Spleen (tissue), 7 donors: ENCODE measurements around the gene PAX5.

Experiments used
- POLR2A ChIP-seq, 3 donors: fragments of 450-650 bp; IDR thresholded peaks; one replicate each; pipeline ENCODE4 v1.5.1; 2017; ENCODE audit warnings: antibody characterized with exemption in 3 of 3, mild to moderate bottlenecking in 1 of 3
- TF ChIP-seq, protein P1 (sequence below), 11 experiments: fragments of 200-600 bp in 7 of 11; fragments of 450-650 bp in 4 of 11; sonication (generic) in 4 of 11; IDR thresholded peaks in 8 of 11; conservative IDR thresholded peaks in 3 of 11; 1 replicate in 7 of 11; 2 replicates in 4 of 11; pipeline versions ENCODE4 v1.4.0 to v1.8.0; 2016 to 2021; ENCODE audit warnings: antibody characterized with exemption in 11 of 11, inconsistent platforms in 4 of 11, mild to moderate bottlenecking in 1 of 11
- donor health status: DM: no; HTN: no; CAD: no; lungs with moderate emphysema.
- donor health status: DM: no; HTN: no; CAD: no.
- donor health status: DM: no; HTN: no; CAD: no.

DNA sequence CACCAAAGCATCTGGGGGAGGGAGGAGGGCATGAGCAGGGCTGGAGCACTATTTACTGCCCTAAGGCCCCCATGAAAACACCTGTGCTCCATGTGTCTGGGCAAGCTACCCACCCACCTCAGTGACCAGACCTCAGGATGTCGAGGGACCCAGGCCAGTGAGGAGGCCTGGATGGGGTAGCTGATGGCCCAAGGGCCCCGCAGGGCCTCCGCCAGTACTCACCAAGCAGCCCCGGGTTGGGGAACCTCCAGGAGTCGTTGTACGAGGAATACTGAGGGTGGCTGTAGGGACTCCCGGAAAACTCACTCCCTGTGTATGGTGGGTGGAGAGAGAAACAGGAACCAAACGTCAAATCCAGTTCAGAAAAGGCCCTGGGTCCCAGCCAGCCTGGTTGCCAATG, 187.4 kb downstream of the PAX5 start:
- TF ChIP-seq, protein P1, sequence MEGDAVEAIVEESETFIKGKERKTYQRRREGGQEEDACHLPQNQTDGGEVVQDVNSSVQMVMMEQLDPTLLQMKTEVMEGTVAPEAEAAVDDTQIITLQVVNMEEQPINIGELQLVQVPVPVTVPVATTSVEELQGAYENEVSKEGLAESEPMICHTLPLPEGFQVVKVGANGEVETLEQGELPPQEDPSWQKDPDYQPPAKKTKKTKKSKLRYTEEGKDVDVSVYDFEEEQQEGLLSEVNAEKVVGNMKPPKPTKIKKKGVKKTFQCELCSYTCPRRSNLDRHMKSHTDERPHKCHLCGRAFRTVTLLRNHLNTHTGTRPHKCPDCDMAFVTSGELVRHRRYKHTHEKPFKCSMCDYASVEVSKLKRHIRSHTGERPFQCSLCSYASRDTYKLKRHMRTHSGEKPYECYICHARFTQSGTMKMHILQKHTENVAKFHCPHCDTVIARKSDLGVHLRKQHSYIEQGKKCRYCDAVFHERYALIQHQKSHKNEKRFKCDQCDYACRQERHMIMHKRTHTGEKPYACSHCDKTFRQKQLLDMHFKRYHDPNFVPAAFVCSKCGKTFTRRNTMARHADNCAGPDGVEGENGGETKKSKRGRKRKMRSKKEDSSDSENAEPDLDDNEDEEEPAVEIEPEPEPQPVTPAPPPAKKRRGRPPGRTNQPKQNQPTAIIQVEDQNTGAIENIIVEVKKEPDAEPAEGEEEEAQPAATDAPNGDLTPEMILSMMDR (IDR thresholded peaks at IDR 0.05 in 8 of 11, conservative IDR thresholded peaks at IDR 0.05 in 3 of 11) = no peak
- TF ChIP-seq POLR2A (IDR thresholded peaks at IDR 0.05) = no peak
